Osteocyte (in vitro differentiated cells): Measurements from ENCODE around the gene XPO4. TPM values are rescaled to one million over a fixed set of nuclear protein-coding genes. Genes with fewer than 3 reads are reported as not detected.
A peak's percentile ranks its signal among the peaks of the same experiment; 100 is the strongest.

ENCODE experiments used
- DNase-seq: peaks from one replicate; pipeline ENCODE4 v3.0.0; 2021; ENCODE audit warnings: mixed read lengths; ENCODE audit not compliant: unreplicated experiment; ENCODE audit errors: extremely low spot score
- H3K27ac Mint-ChIP-seq: one replicate; pipeline ENCODE4 v1.8.0; 2021; ENCODE audit warnings: mild to moderate bottlenecking, mixed read lengths; ENCODE audit not compliant: unreplicated experiment
- H3K27me3 Mint-ChIP-seq: one replicate; pipeline ENCODE4 v1.8.0; 2021; ENCODE audit warnings: mixed read lengths; ENCODE audit not compliant: unreplicated experiment
- H3K36me3 Mint-ChIP-seq: one replicate; pipeline ENCODE4 v1.8.0; 2021; ENCODE audit warnings: mixed read lengths; ENCODE audit not compliant: unreplicated experiment
- H3K4me1 Mint-ChIP-seq: one replicate; pipeline ENCODE4 v1.8.0; 2021; ENCODE audit warnings: mixed read lengths; ENCODE audit not compliant: unreplicated experiment
- H3K4me3 Mint-ChIP-seq: one replicate; pipeline ENCODE4 v1.8.0; 2021; ENCODE audit warnings: mild to moderate bottlenecking, moderate library complexity, mixed read lengths; ENCODE audit not compliant: unreplicated experiment
- H3K9me3 Mint-ChIP-seq: one replicate; pipeline ENCODE4 v1.8.0; 2021; ENCODE audit warnings: mixed read lengths; ENCODE audit not compliant: unreplicated experiment
- total RNA-seq: library from RNA; stranded (reverse); gene quantifications from 2 replicates; pipeline ENCODE4 v1.2.1, GENCODE V29; 2021
- TF ChIP-seq, protein P1 (sequence below): fragments of 200-600 bp; sonication (generic); IDR thresholded peaks from 2 replicates; pipeline ENCODE4 v1.5.0; 2021; ENCODE audit warnings: antibody characterized with exemption, mild to moderate bottlenecking, moderate library complexity

XPO4 gene
- total RNA-seq, 1 donor from 2014 or later = 13.9 TPM

DNA sequence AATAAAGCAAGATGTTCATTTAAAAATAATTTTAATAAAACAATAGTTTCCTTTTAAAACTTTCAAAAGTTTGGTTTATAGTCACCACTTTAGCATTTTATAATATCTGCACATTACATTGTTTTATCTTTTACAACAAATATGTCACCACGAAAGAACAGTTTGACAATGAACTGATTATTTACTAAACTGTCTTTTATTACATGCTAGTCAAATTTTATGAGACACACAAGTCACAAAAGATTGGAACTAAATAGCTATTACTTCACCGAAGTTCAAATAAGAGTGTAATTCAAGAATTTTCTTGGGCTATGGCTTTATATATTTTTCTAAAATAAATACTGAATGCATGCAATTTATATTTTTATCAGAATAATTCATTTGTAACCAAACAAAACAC is 71.3 kb downstream of the XPO4 start:
- Mint-ChIP-seq H3K27ac (no peak overlapping the region), H3K4me1 (peaks cover 19% of the 10 kb centered on the region), H3K9me3 (no peaks in the 10 kb centered on the region), H3K36me3 (peaks cover 9% of the 10 kb centered on the region), H3K27me3 (no peaks in the 10 kb centered on the region), H3K4me3 (no peak overlapping the region)
- DNase-seq = no peak
- TF ChIP-seq, protein P1, sequence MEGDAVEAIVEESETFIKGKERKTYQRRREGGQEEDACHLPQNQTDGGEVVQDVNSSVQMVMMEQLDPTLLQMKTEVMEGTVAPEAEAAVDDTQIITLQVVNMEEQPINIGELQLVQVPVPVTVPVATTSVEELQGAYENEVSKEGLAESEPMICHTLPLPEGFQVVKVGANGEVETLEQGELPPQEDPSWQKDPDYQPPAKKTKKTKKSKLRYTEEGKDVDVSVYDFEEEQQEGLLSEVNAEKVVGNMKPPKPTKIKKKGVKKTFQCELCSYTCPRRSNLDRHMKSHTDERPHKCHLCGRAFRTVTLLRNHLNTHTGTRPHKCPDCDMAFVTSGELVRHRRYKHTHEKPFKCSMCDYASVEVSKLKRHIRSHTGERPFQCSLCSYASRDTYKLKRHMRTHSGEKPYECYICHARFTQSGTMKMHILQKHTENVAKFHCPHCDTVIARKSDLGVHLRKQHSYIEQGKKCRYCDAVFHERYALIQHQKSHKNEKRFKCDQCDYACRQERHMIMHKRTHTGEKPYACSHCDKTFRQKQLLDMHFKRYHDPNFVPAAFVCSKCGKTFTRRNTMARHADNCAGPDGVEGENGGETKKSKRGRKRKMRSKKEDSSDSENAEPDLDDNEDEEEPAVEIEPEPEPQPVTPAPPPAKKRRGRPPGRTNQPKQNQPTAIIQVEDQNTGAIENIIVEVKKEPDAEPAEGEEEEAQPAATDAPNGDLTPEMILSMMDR = no peak

DNA sequence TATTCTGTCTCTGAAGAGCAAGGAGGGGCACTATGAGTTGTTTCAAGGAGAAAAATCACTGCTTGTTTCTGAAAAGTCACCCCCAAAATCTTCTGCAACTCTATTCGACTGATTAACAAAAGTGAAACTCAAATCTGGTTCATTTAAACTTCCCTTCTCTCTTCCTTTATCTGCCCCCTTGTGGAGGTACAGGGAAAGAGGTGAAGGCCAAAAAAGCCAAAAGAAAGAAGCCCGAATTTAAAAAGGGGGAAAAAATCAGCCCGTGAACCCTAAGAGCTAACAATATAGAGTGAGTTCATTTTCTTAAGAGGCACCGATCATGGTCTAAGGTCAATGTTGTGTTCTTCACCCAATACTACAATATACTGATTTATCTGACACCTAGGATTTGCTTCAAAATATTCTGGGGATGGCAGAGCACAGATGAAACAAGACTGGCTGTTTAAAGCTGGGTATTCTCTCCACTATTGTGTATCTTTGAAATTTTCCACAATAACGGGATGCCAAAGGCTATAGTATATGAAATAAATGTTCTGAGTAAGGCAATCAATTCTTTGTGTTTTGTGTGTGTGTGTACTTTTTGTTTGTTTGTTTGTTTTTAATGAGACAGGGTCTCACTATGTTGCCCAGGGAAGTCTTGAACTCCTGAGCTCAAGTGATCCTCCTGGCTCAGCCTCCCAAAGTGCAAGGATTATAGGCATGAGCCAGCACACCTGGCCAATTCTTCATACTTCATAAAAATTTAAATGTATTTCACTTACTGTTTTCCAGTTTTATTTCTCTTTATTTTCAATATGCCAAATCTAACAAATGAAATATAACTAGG is 73.8 kb downstream of the XPO4 start:
- Mint-ChIP-seq H3K27ac (peak overlapping the region; percentile 33), H3K4me3 (peak overlapping the region; percentile 55), H3K9me3 (no peaks in the 10 kb centered on the region), H3K36me3 (peaks cover 6% of the 10 kb centered on the region), H3K27me3 (no peaks in the 10 kb centered on the region), H3K4me1 (peaks cover 20% of the 10 kb centered on the region)
- DNase-seq = no peak
- TF ChIP-seq, protein P1 = peak; percentile 86

- no peaks in the 10 kb centered on the region for H3K27me3 Mint-ChIP-seq
- H3K36me3 Mint-ChIP-seq = peaks cover 3% of the 10 kb centered on the region
- TF ChIP-seq, protein P1 = no peak
- H3K4me1 Mint-ChIP-seq = peaks cover 20% of the 10 kb centered on the region
- no peak for DNase-seq
- H3K9me3 Mint-ChIP-seq = no peaks in the 10 kb centered on the region
- no peak overlapping the region for H3K4me3 Mint-ChIP-seq
- H3K27ac Mint-ChIP-seq = peak overlapping the region; percentile 21
Measured at GRCh38 chr13:20826843-20827560, 75.5 kb downstream of the XPO4 start.

- TF ChIP-seq, protein P1 = no peak
- Mint-ChIP-seq H3K36me3 (peaks cover 4% of the 10 kb centered on the region), H3K4me3 (no peak overlapping the region), H3K4me1 (peaks cover 20% of the 10 kb centered on the region), H3K9me3 (no peaks in the 10 kb centered on the region), H3K27me3 (no peaks in the 10 kb centered on the region), H3K27ac (no peak overlapping the region)
- no peak for DNase-seq
Measured at GRCh38 chr13:20826301-20826700, 76.2 kb downstream of the XPO4 start.

DNA sequence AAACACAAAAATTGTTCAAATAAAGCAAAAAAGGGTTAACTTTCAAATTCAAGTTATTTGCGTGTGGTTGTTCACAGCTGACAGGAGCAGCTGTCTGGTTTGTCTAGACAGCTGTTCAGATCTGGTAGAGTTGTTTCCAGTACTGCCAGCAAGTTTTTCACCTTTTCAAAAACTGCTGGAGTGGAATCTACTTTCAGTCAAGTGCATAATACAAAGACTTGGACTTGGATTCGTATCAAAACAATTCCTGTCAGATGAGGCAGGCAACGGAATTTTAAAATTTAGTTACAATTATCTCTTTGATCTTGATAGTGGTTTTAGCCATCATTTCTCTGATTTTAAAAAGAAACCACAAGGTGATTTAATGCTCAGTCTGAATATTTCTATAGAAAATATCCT is 77.1 kb downstream of the XPO4 start:
- H3K4me1 Mint-ChIP-seq = peaks cover 20% of the 10 kb centered on the region

More for the DNA sequence above, 77.1 kb downstream of the XPO4 start:
- Mint-ChIP-seq H3K27ac (no peak overlapping the region), H3K27me3 (no peaks in the 10 kb centered on the region), H3K4me3 (no peak overlapping the region), H3K36me3 (peaks cover 10% of the 10 kb centered on the region), H3K9me3 (no peaks in the 10 kb centered on the region)
- no peak for DNase-seq
- TF ChIP-seq, protein P1 = no peak
